ENCODE results near the gene USP2.

Gene USP2

DNA sequence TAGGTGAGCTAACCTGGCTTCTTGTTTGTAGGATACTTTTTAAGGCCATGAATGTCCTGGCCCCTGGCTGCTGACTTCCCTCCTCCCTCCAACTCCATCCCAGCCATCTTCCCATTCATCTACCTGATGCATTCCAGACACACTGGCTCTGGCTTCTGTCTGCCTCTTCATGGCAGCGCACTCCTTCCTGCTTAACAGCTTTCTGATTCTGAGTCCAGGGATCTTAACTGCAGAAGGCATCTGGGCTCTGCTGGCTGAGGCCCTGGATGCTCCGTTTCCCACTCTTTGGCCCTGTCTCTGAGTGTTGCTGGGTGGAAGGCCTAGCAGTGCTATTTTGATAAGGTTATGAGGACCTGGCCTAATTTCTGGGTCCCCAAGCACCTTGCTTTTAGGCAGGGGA is 43.3 kb upstream of the USP2 start:
- Histone ChIP-seq H2AFZ (ENCODE audit: low read length) (no peak overlapping the region), H3K79me2 (ENCODE audit: low read length) (no peaks in the 10 kb centered on the region), H3K9me3 (replicated peaks; ENCODE audit: insufficient read depth, low read length) (no peaks in the 10 kb centered on the region), H3F3A (ENCODE audit: insufficient read depth, low read length) (no peaks in the 10 kb centered on the region), H3K27me3 (replicated peaks; ENCODE audit: insufficient read depth, low read length) (peaks cover 33% of the 10 kb centered on the region), H3K36me3 (replicated peaks; ENCODE audit: insufficient read depth, low read length) (no peaks in the 10 kb centered on the region), H3K4me2 (ENCODE audit: low read depth, low read length) (no peak overlapping the region), H3K4me1 (ENCODE audit: low read length) (no peaks in the 10 kb centered on the region), H3K4me3 (ENCODE audit: low read length) (no peak overlapping the region), H4K20me1 (ENCODE audit: insufficient read depth, low read length) (no peaks in the 10 kb centered on the region), H3K9ac (ENCODE audit: low read length) (no peak overlapping the region), H3K9me2 (replicated peaks; ENCODE audit: insufficient read depth, low read length) (no peaks in the 10 kb centered on the region), H3K27ac (ENCODE audit: low read length) (no peak overlapping the region)
- TF ChIP-seq, protein P1, sequence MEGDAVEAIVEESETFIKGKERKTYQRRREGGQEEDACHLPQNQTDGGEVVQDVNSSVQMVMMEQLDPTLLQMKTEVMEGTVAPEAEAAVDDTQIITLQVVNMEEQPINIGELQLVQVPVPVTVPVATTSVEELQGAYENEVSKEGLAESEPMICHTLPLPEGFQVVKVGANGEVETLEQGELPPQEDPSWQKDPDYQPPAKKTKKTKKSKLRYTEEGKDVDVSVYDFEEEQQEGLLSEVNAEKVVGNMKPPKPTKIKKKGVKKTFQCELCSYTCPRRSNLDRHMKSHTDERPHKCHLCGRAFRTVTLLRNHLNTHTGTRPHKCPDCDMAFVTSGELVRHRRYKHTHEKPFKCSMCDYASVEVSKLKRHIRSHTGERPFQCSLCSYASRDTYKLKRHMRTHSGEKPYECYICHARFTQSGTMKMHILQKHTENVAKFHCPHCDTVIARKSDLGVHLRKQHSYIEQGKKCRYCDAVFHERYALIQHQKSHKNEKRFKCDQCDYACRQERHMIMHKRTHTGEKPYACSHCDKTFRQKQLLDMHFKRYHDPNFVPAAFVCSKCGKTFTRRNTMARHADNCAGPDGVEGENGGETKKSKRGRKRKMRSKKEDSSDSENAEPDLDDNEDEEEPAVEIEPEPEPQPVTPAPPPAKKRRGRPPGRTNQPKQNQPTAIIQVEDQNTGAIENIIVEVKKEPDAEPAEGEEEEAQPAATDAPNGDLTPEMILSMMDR (IDR thresholded peaks at IDR 0.05; ENCODE audit: low read length): no peak
- TF ChIP-seq EZH2phosphoT487 (IDR thresholded peaks at IDR 0.05; ENCODE audit: low read length): no peak
- TF ChIP-seq EZH2 (optimal IDR thresholded peaks at IDR 0.05; ENCODE audit: low read depth, low read length): no peak
- DNase-seq: no peak

DNA sequence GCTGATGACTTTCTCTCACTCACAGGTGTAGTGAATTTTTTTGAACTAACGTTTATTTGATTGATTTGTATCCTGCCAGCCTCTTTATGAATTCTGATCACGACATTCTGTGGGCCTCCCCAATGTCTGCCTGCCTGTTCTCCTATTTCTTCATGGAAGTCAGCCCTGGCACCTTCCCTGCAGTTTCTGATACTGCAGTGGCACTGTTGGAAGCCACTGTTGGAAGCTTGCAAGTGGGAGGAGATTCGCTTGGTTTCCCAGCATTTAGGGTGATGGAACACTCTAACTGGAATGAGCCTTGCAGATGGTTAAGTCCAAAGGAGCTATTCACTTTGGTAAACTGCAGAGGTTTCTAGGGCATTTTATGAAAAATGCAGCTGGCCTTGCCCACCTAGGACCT is 42.8 kb upstream of the USP2 start:
- no peak overlapping the region for H3K9ac ChIP-seq (ENCODE audit: low read length)
- H3K9me3 ChIP-seq (replicated peaks; ENCODE audit: insufficient read depth, low read length): no peaks in the 10 kb centered on the region
- H3K79me2 ChIP-seq (ENCODE audit: low read length): no peaks in the 10 kb centered on the region
- H3K4me1 ChIP-seq (ENCODE audit: low read length): no peaks in the 10 kb centered on the region
- no peak overlapping the region for H3K4me3 ChIP-seq (ENCODE audit: low read length)
- H3K9me2 ChIP-seq (replicated peaks; ENCODE audit: insufficient read depth, low read length): no peaks in the 10 kb centered on the region
- H3K36me3 ChIP-seq (replicated peaks; ENCODE audit: insufficient read depth, low read length): no peaks in the 10 kb centered on the region
- no peak overlapping the region for H3K4me2 ChIP-seq (ENCODE audit: low read depth, low read length)
- no peak overlapping the region for H3K27ac ChIP-seq (ENCODE audit: low read length)
- no peak for TF ChIP-seq EZH2 (optimal IDR thresholded peaks at IDR 0.05; ENCODE audit: low read depth, low read length)
- TF ChIP-seq, protein P1 (IDR thresholded peaks at IDR 0.05; ENCODE audit: low read length): no peak
- no peak for TF ChIP-seq EZH2phosphoT487 (IDR thresholded peaks at IDR 0.05; ENCODE audit: low read length)
- no peak overlapping the region for H2AFZ ChIP-seq (ENCODE audit: low read length)
- no peaks in the 10 kb centered on the region for H3F3A ChIP-seq (ENCODE audit: insufficient read depth, low read length)
- peaks cover 34% of the 10 kb centered on the region for H3K27me3 ChIP-seq (replicated peaks; ENCODE audit: insufficient read depth, low read length)
- H4K20me1 ChIP-seq (ENCODE audit: insufficient read depth, low read length): no peaks in the 10 kb centered on the region
- no peak for DNase-seq

DNA sequence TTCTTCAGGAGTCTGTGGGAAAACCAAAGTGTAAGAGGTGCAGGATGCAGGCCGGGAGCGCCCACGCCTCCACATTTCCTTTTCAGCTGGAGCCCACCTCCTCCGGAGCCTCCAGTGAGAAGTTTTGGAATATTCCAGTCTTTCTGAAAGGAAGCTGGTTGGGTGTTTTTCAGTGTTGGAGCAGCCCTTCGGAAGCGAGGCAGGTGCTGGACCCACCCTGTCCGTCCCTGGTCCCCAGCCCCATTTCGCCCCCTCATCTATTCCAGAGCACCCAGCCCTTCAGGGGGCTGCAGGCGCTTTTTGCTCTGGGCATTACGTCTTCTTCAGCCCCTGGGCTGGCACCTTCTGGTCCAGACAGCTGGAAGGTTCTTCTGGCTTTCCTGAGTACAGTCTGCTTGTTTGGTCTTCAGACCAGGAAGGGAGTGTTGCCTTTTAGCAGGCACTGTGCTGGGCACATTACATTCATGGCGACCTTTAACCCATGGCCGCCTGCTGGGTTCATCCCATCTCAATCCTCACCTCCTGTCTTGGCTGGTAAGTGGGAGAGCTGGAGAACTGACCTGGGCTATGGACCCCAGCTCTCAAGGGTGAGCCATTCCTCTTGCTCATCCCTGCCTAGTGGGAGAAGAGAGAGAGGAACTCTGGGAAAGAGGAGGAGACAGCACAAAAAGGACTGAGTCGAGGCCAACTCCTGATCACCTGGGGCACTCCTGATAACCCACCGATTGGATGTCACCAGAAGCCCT is 42.2 kb upstream of the USP2 start:
- DNase-seq: no peak
- Histone ChIP-seq H2AFZ (ENCODE audit: low read length) (no peak overlapping the region), H4K20me1 (ENCODE audit: insufficient read depth, low read length) (no peaks in the 10 kb centered on the region), H3K4me2 (ENCODE audit: low read depth, low read length) (no peak overlapping the region), H3F3A (ENCODE audit: insufficient read depth, low read length) (no peaks in the 10 kb centered on the region), H3K27ac (ENCODE audit: low read length) (no peak overlapping the region), H3K79me2 (ENCODE audit: low read length) (no peaks in the 10 kb centered on the region), H3K4me1 (ENCODE audit: low read length) (no peaks in the 10 kb centered on the region), H3K9ac (ENCODE audit: low read length) (no peak overlapping the region), H3K9me3 (replicated peaks; ENCODE audit: insufficient read depth, low read length) (no peaks in the 10 kb centered on the region), H3K9me2 (replicated peaks; ENCODE audit: insufficient read depth, low read length) (no peaks in the 10 kb centered on the region), H3K36me3 (replicated peaks; ENCODE audit: insufficient read depth, low read length) (no peaks in the 10 kb centered on the region), H3K27me3 (replicated peaks; ENCODE audit: insufficient read depth, low read length) (peaks cover 34% of the 10 kb centered on the region), H3K4me3 (ENCODE audit: low read length) (no peak overlapping the region)
- TF ChIP-seq, protein P1 (IDR thresholded peaks at IDR 0.05; ENCODE audit: low read length): no peak
- no peak for TF ChIP-seq EZH2phosphoT487 (IDR thresholded peaks at IDR 0.05; ENCODE audit: low read length)
- no peak for TF ChIP-seq EZH2 (optimal IDR thresholded peaks at IDR 0.05; ENCODE audit: low read depth, low read length)
